Right atrium auricular region (tissue), 2 donors: ENCODE measurements around the gene COMP. TPM values are rescaled to one million over a fixed set of nuclear protein-coding genes. Genes with fewer than 3 reads are reported as not detected.

ENCODE experiments used
- DNase-seq: peaks from one replicate; pipeline ENCODE4 v3.0.0-alpha.2; 2019; ENCODE audit warnings: low spot score
- H3K27ac ChIP-seq, 2 donors: fragments of 200-600 bp; sonication (generic); 1 replicate in 1 of 2; 2 replicates in 1 of 2; pipeline ENCODE4 v1.5.1; 2016 to 2019
- H3K27me3 ChIP-seq, 2 donors: fragments of 200-600 bp; sonication (generic); one replicate each; pipeline versions ENCODE4 v1.5.1 to v1.6.0; 2017 to 2019
- H3K36me3 ChIP-seq: fragments of 200-600 bp; sonication (generic); one replicate; pipeline ENCODE4 v1.5.1; 2016
- H3K4me1 ChIP-seq, 2 donors: fragments of 200-600 bp; sonication (generic); one replicate each; pipeline versions ENCODE4 v1.5.1 to v1.6.0; 2017 to 2019
- H3K4me3 ChIP-seq, 2 donors: fragments of 200-600 bp; sonication (generic); 1 replicate in 1 of 2; 2 replicates in 1 of 2; pipeline ENCODE4 v1.5.1; 2017 to 2019; ENCODE audit warnings: mild to moderate bottlenecking in 1 of 2, moderate library complexity in 1 of 2
- H3K9me3 ChIP-seq, 2 donors: fragments of 200-600 bp; sonication (generic); one replicate each; pipeline ENCODE4 v1.5.1; 2019
- CTCF ChIP-seq, 2 donors: fragments of 200-600 bp; sonication (generic); IDR thresholded peaks; one replicate each; pipeline ENCODE4 v1.5.1; 2019; ENCODE audit warnings: antibody characterized with exemption in 2 of 2
- total RNA-seq, 2 donors: library from RNA; depleted of rRNA; stranded (reverse); fragments of >200 nt; gene quantifications; one replicate each; pipeline ENCODE4 v1.1.0, GENCODE V29; 2016

Gene COMP
- total RNA-seq, 2 donors from 2014 or later: 7.8 to 12.5 TPM

- H3K4me3 ChIP-seq: no peak overlapping the region
- H3K9me3 ChIP-seq: no peaks in the 10 kb centered on the region
- H3K27ac ChIP-seq: no peak overlapping the region
- TF ChIP-seq CTCF (IDR thresholded peaks at IDR 0.05): no peak
- no peaks in the 10 kb centered on the region for H3K36me3 ChIP-seq
- H3K27me3 ChIP-seq: no peaks in the 10 kb centered on the region
- peaks cover 0 to 6% of the 10 kb centered on the region in 2 donors for H3K4me1 ChIP-seq
- DNase-seq: no peak
These were observed 8.4 kb upstream of the COMP start for GRCh38 chr19:18799389-18799970.

GRCh38 chr19:18798384-18799352, 7.6 kb upstream of the COMP start:
- Histone ChIP-seq H3K36me3 (no peaks in the 10 kb centered on the region), H3K4me1 (peaks cover 0 to 6% of the 10 kb centered on the region in 2 donors), H3K27me3 (peaks cover 0 to under 1% of the 10 kb centered on the region in 2 donors), H3K9me3 (no peaks in the 10 kb centered on the region), H3K4me3 (no peak overlapping the region), H3K27ac (no peak overlapping the region)
- no peak for DNase-seq
- no peak for TF ChIP-seq CTCF (IDR thresholded peaks at IDR 0.05)

GRCh38 chr19:18796239-18796638, 5.1 kb upstream of the COMP start:
- Histone ChIP-seq H3K4me1 (peaks cover 0 to 8% of the 10 kb centered on the region in 2 donors), H3K27me3 (peaks cover 2 to 7% of the 10 kb centered on the region in 2 donors), H3K27ac (no peak overlapping the region), H3K36me3 (no peaks in the 10 kb centered on the region), H3K4me3 (no peak overlapping the region), H3K9me3 (no peaks in the 10 kb centered on the region)
- TF ChIP-seq CTCF (IDR thresholded peaks at IDR 0.05): no peak
- DNase-seq: no peak

- DNase-seq: peak; percentile 72
- peaks cover 0 to 15% of the 10 kb centered on the region in 2 donors for H3K4me1 ChIP-seq
- no peak for TF ChIP-seq CTCF (IDR thresholded peaks at IDR 0.05)
- H3K36me3 ChIP-seq: no peaks in the 10 kb centered on the region
- no peaks in the 10 kb centered on the region for H3K9me3 ChIP-seq
- H3K27me3 ChIP-seq: peaks cover 9 to 14% of the 10 kb centered on the region in 2 donors
- peak overlapping the region in 1 of 2 donors; percentile 10 for H3K27ac ChIP-seq
- H3K4me3 ChIP-seq: peak overlapping the region in 1 of 2 donors; percentile 6
These were observed 4.4 kb upstream of the COMP start for GRCh38 chr19:18795540-18795939.

GRCh38 chr19:18794692-18795091, 3.6 kb upstream of the COMP start:
- H3K27ac ChIP-seq: peak overlapping the region in 1 of 2 donors; percentile 10
- H3K4me1 ChIP-seq: peaks cover 0 to 23% of the 10 kb centered on the region in 2 donors
- peaks cover 14 to 23% of the 10 kb centered on the region in 2 donors for H3K27me3 ChIP-seq
- no peaks in the 10 kb centered on the region for H3K9me3 ChIP-seq
- H3K36me3 ChIP-seq: no peaks in the 10 kb centered on the region
- TF ChIP-seq CTCF (IDR thresholded peaks at IDR 0.05): no peak
- no peak overlapping the region for H3K4me3 ChIP-seq
- no peak for DNase-seq
